ENCODE data around the gene MRGPRF. TPM values are rescaled to one million over a fixed set of nuclear protein-coding genes. Genes with fewer than 3 reads are reported as not detected.
"Not testable (repeated sequence)": the region's sequence is repeated elsewhere in the genome, so short reads cannot be mapped to it uniquely, and the experiment has no call there.

MRGPRF gene
- total RNA-seq, 4 donors from 2014 or later: 88.9 to 213 (median 165) TPM

GRCh38 chr11:68976563-68976962 lies 36.5 kb downstream of the MRGPRF start:
- peaks cover 0 to 30% (median 0%) of the 10 kb centered on the region in 3 donors for H3K4me1 ChIP-seq
- 29% methylated on average over 2 of the region's 4 CpGs; no CpG with 5 or more reads in 1 of the 2 donors for WGBS, 2 donors (ENCODE audit: low coverage in 1 of 2)
- H3K9me3 ChIP-seq: no peaks in the 10 kb centered on the region
- no peak overlapping the region for H3K4me3 ChIP-seq
- no peaks in the 10 kb centered on the region for H3K36me3 ChIP-seq
- no peak overlapping the region for H3K27ac ChIP-seq
- no peak for ATAC-seq
- no peaks in the 10 kb centered on the region for H3K27me3 ChIP-seq
- TF ChIP-seq CTCF (IDR thresholded peaks at IDR 0.05) (no peak), POLR2A (IDR thresholded peaks at IDR 0.05) (no peak), EP300 (IDR thresholded peaks at IDR 0.05) (no peak), POLR2AphosphoS5 (IDR thresholded peaks at IDR 0.05) (no peak)

- Histone ChIP-seq H3K36me3 (no peaks in the 10 kb centered on the region), H3K27me3 (no peaks in the 10 kb centered on the region), H3K27ac (no peak overlapping the region), H3K4me1 (peaks cover 0 to 30% (median 0%) of the 10 kb centered on the region in 3 donors), H3K9me3 (no peaks in the 10 kb centered on the region), H3K4me3 (no peak overlapping the region)
- WGBS, 2 donors (ENCODE audit: low coverage in 1 of 2): 52 to 76% methylated on average over 4 of the region's 4 CpGs
- no peak for ATAC-seq
- TF ChIP-seq EP300 (IDR thresholded peaks at IDR 0.05): no peak
- TF ChIP-seq CTCF (IDR thresholded peaks at IDR 0.05): no peak
- TF ChIP-seq POLR2A (IDR thresholded peaks at IDR 0.05): no peak
- no peak for TF ChIP-seq POLR2AphosphoS5 (IDR thresholded peaks at IDR 0.05)
Observed at GRCh38 chr11:68976095-68976494, 37.0 kb downstream of the MRGPRF start.

- Histone ChIP-seq H3K27ac (no peak overlapping the region), H3K4me3 (no peak overlapping the region), H3K9me3 (no peaks in the 10 kb centered on the region), H3K36me3 (no peaks in the 10 kb centered on the region), H3K27me3 (no peaks in the 10 kb centered on the region), H3K4me1 (peaks cover 0 to 30% (median 0%) of the 10 kb centered on the region in 3 donors)
- no peak for ATAC-seq
- TF ChIP-seq POLR2AphosphoS5 (IDR thresholded peaks at IDR 0.05) (no peak), POLR2A (IDR thresholded peaks at IDR 0.05) (no peak), EP300 (IDR thresholded peaks at IDR 0.05) (no peak), CTCF (IDR thresholded peaks at IDR 0.05) (no peak)
- 100% methylated on average over 1 of the region's 23 CpGs; no CpG with 5 or more reads in 1 of the 2 donors for WGBS, 2 donors (ENCODE audit: low coverage in 1 of 2)
Observed at GRCh38 chr11:68974421-68975194, 38.4 kb downstream of the MRGPRF start.

GRCh38 chr11:68973706-68974105 lies 39.3 kb downstream of the MRGPRF start:
- H3K27me3 ChIP-seq, H3K4me3 ChIP-seq, H3K9me3 ChIP-seq, ATAC-seq, H3K27ac ChIP-seq, H3K36me3 ChIP-seq: not testable (repeated sequence)
- WGBS, 2 donors (ENCODE audit: low coverage in 1 of 2): 83 to 95% methylated on average over 2 to 5 of the region's 12 CpGs
- peaks cover 0 to 22% (median 0%) of the 10 kb centered on the region in 3 donors for H3K4me1 ChIP-seq

GRCh38 chr11:68973219-68973618 lies 39.8 kb downstream of the MRGPRF start:
- H3K9me3 ChIP-seq: no peaks in the 10 kb centered on the region
- no peaks in the 10 kb centered on the region for H3K27me3 ChIP-seq
- 29% methylated on average over 2 of the region's 4 CpGs; no CpG with 5 or more reads in 1 of the 2 donors for WGBS, 2 donors (ENCODE audit: low coverage in 1 of 2)
- peaks cover 0 to 21% (median 0%) of the 10 kb centered on the region in 3 donors for H3K4me1 ChIP-seq
- H3K27ac ChIP-seq: no peak overlapping the region
- H3K36me3 ChIP-seq: no peaks in the 10 kb centered on the region
- no peak overlapping the region for H3K4me3 ChIP-seq
- no peak for TF ChIP-seq CTCF (IDR thresholded peaks at IDR 0.05)
- no peak for TF ChIP-seq POLR2AphosphoS5 (IDR thresholded peaks at IDR 0.05)
- no peak for ATAC-seq
